Natural killer cell (primary cell): ENCODE measurements around the gene MMP23B. TPM values are rescaled to one million over a fixed set of nuclear protein-coding genes. Genes with fewer than 3 reads are reported as not detected.
"Not testable (repeated sequence)": the region's sequence is repeated elsewhere in the genome, so short reads cannot be mapped to it uniquely, and the experiment has no call there.

Experiments used
- ATAC-seq, 3 donors: fragments of 150-1000 bp in 2 of 3; fragments of 200-7000 bp in 1 of 3; cut with Tn5 transposase; 1 replicate in 1 of 3; 2 replicates in 2 of 3; pipeline ENCODE4 v1.10.0; 2021; ENCODE audit warnings: mild to moderate bottlenecking in 2 of 3, moderate library complexity in 2 of 3
- DNase-seq, 2 donors: peaks; one replicate each; pipeline versions ENCODE4 v3.0.0 to v3.0.0-alpha.2; 2013 to 2021; ENCODE audit warnings: mixed read lengths in 1 of 2
- H3K27ac ChIP-seq: one replicate; pipeline ENCODE4 v1.5.1; 2013; ENCODE audit warnings: mild to moderate bottlenecking, low read length
- H3K27me3 ChIP-seq: one replicate; pipeline ENCODE4 v1.6.1; 2013; ENCODE audit warnings: low read length; ENCODE audit not compliant: control insufficient read depth, insufficient read depth
- H3K36me3 ChIP-seq: one replicate; pipeline ENCODE4 v1.6.1; 2013; ENCODE audit warnings: low read length; ENCODE audit not compliant: control insufficient read depth, insufficient read depth
- H3K4me1 ChIP-seq: one replicate; pipeline ENCODE4 v1.6.1; 2013; ENCODE audit warnings: low read length; ENCODE audit not compliant: control insufficient read depth, insufficient read depth
- H3K4me3 ChIP-seq: one replicate; pipeline ENCODE4 v1.5.1; 2013; ENCODE audit warnings: low read length
- H3K9me3 ChIP-seq: one replicate; pipeline ENCODE4 v1.6.1; 2013; ENCODE audit warnings: low read length; ENCODE audit not compliant: control insufficient read depth, insufficient read depth
- H3K27ac Mint-ChIP-seq, 2 donors: one replicate each; pipeline ENCODE4 v1.8.0; 2022; ENCODE audit warnings: mild to moderate bottlenecking in 2 of 2, mixed read lengths in 2 of 2, moderate library complexity in 1 of 2
- H3K27me3 Mint-ChIP-seq, 2 donors: one replicate each; pipeline ENCODE4 v1.8.0; 2022; ENCODE audit warnings: low read depth in 2 of 2, mixed read lengths in 2 of 2
- H3K36me3 Mint-ChIP-seq: one replicate; pipeline ENCODE4 v1.8.0; 2022; ENCODE audit warnings: mixed read lengths
- H3K4me1 Mint-ChIP-seq, 2 donors: one replicate each; pipeline ENCODE4 v1.8.0; 2022; ENCODE audit warnings: mixed read lengths in 2 of 2
- H3K4me3 Mint-ChIP-seq: one replicate; pipeline ENCODE4 v1.8.0; 2022; ENCODE audit warnings: mild to moderate bottlenecking, moderate library complexity, mixed read lengths
- H3K9me3 Mint-ChIP-seq, 2 donors: one replicate each; pipeline ENCODE4 v1.8.0; 2022; ENCODE audit warnings: mixed read lengths in 2 of 2
- WGBS: methylation state at CpG from one replicate; pipeline ENCODE4 v1.1.7; 2013; ENCODE audit warnings: missing lambda C conversion rate; ENCODE audit not compliant: insufficient coverage; 5-methylcytosine and 5-hydroxymethylcytosine counted together
- intact Hi-C: fragments of 100-400 bp; cut with micrococcal nuclease; formaldehyde crosslinking; loops from one replicate; pipeline ENCODE4 v1.14.2; 2022
- total RNA-seq, 4 donors: library from RNA; stranded (reverse); fragments of 120-200 nt in 1 of 4; gene quantifications; one replicate each; pipeline versions ENCODE4 v1.2.3 to v1.2.4, GENCODE V29; 2013 to 2022

Gene MMP23B
- total RNA-seq, 3 donors from 2014 or later (not counting 1 experiment from before 2014, with no cell fraction given) = 82.9 to 130 (median 126) TPM

GRCh38 chr1:1638528-1638927 is 6.6 kb downstream of the MMP23B start:
- DNase-seq, H3K9me3 Mint-ChIP-seq, H3K9me3 ChIP-seq, H3K27me3 ChIP-seq, ATAC-seq, intact Hi-C loops, H3K27ac ChIP-seq, H3K4me3 ChIP-seq, H3K4me1 Mint-ChIP-seq, H3K27me3 Mint-ChIP-seq, H3K36me3 Mint-ChIP-seq, H3K4me1 ChIP-seq, H3K4me3 Mint-ChIP-seq, H3K27ac Mint-ChIP-seq: not testable (repeated sequence)
- 93% methylated on average over 8 of the region's 13 CpGs for WGBS
- H3K36me3 ChIP-seq = peaks cover 15% of the 10 kb centered on the region

GRCh38 chr1:1639368-1639767 is 7.4 kb downstream of the MMP23B start:
- H3K9me3 Mint-ChIP-seq, DNase-seq, H3K4me1 Mint-ChIP-seq, H3K27me3 ChIP-seq, H3K36me3 Mint-ChIP-seq, H3K9me3 ChIP-seq, H3K27ac Mint-ChIP-seq, ATAC-seq, H3K4me1 ChIP-seq, intact Hi-C loops, H3K4me3 Mint-ChIP-seq, H3K4me3 ChIP-seq, H3K27me3 Mint-ChIP-seq, H3K27ac ChIP-seq: not testable (repeated sequence)
- H3K36me3 ChIP-seq = peaks cover 15% of the 10 kb centered on the region
- 97% methylated on average over 16 of the region's 16 CpGs for WGBS

- H3K27me3 ChIP-seq, H3K27ac Mint-ChIP-seq, intact Hi-C loops, H3K27ac ChIP-seq, H3K4me3 ChIP-seq, DNase-seq, H3K27me3 Mint-ChIP-seq, ATAC-seq, H3K9me3 Mint-ChIP-seq, H3K36me3 Mint-ChIP-seq, H3K4me3 Mint-ChIP-seq, H3K9me3 ChIP-seq, H3K4me1 Mint-ChIP-seq, H3K4me1 ChIP-seq: not testable (repeated sequence)
- no CpG with 5 or more reads among the region's 25 CpGs for WGBS
- peaks cover 15% of the 10 kb centered on the region for H3K36me3 ChIP-seq
Observed at GRCh38 chr1:1640081-1640480, 8.1 kb downstream of the MMP23B start.

GRCh38 chr1:1640711-1641461 is 8.9 kb downstream of the MMP23B start:
- H3K4me3 ChIP-seq, H3K4me1 ChIP-seq, DNase-seq, H3K36me3 Mint-ChIP-seq, H3K4me3 Mint-ChIP-seq, H3K9me3 ChIP-seq, H3K9me3 Mint-ChIP-seq, H3K27me3 ChIP-seq, H3K27ac ChIP-seq, ATAC-seq, H3K27me3 Mint-ChIP-seq, intact Hi-C loops, H3K4me1 Mint-ChIP-seq, H3K27ac Mint-ChIP-seq: not testable (repeated sequence)
- H3K36me3 ChIP-seq = peaks cover 17% of the 10 kb centered on the region
- 98% methylated on average over 20 of the region's 38 CpGs for WGBS

GRCh38 chr1:1646326-1646725 is 14.4 kb downstream of the MMP23B start:
- not testable (repeated sequence) for H3K4me3 Mint-ChIP-seq, H3K4me3 ChIP-seq, DNase-seq, H3K9me3 ChIP-seq, H3K4me1 Mint-ChIP-seq, H3K9me3 Mint-ChIP-seq, H3K27me3 Mint-ChIP-seq, ATAC-seq, H3K27me3 ChIP-seq, H3K4me1 ChIP-seq, H3K27ac ChIP-seq
- intact Hi-C loops = loop anchor here (5.0 kb wide), 1 partner anchor 71 kb away; no protein-coding TSS in a partner anchor
- peaks cover 23% of the 10 kb centered on the region for H3K36me3 ChIP-seq
- 33% methylated on average over 1 of the region's 5 CpGs for WGBS
- Mint-ChIP-seq H3K36me3 (peaks cover 23% of the 10 kb centered on the region), H3K27ac (peak overlapping the region in 1 of 2 donors; percentile 43)

GRCh38 chr1:1647567-1648241 is 15.7 kb downstream of the MMP23B start:
- not testable (repeated sequence) for H3K4me3 Mint-ChIP-seq, H3K4me3 ChIP-seq, H3K9me3 Mint-ChIP-seq, DNase-seq, H3K27me3 ChIP-seq, H3K9me3 ChIP-seq, H3K4me1 Mint-ChIP-seq, H3K27me3 Mint-ChIP-seq, H3K4me1 ChIP-seq, H3K27ac ChIP-seq, ATAC-seq
- Mint-ChIP-seq H3K27ac (peak overlapping the region in 1 of 2 donors; percentile 50), H3K36me3 (peaks cover 32% of the 10 kb centered on the region)
- intact Hi-C loops = loop anchor here (5.0 kb wide), 1 partner anchor 70 kb away; no protein-coding TSS in a partner anchor
- peaks cover 35% of the 10 kb centered on the region for H3K36me3 ChIP-seq
- 96% methylated on average over 16 of the region's 17 CpGs for WGBS

GRCh38 chr1:1648265-1648664 is 16.3 kb downstream of the MMP23B start:
- not testable (repeated sequence) for H3K27ac Mint-ChIP-seq, H3K27me3 Mint-ChIP-seq, H3K4me3 Mint-ChIP-seq, H3K4me1 ChIP-seq, H3K9me3 ChIP-seq, DNase-seq, H3K27ac ChIP-seq, H3K9me3 Mint-ChIP-seq, H3K27me3 ChIP-seq, H3K4me3 ChIP-seq, H3K4me1 Mint-ChIP-seq, ATAC-seq
- peaks cover 35% of the 10 kb centered on the region for H3K36me3 ChIP-seq
- intact Hi-C loops = loop anchor here (5.0 kb wide), 1 partner anchor 69 kb away; no protein-coding TSS in a partner anchor
- WGBS = 97% methylated on average over 11 of the region's 11 CpGs
- peaks cover 32% of the 10 kb centered on the region for H3K36me3 Mint-ChIP-seq
